D721Med (cell line): ENCODE measurements around the gene CYYR1.

Experiments used
- DNase-seq: peaks from one replicate; pipeline ENCODE4 v3.0.0; 2011; ENCODE audit warnings: low spot score; ENCODE audit not compliant: insufficient read length
- FAIRE-seq: peaks from 2 replicates; lab custom pipeline; 2011; peaks lifted over from hg19 to GRCh38; lab: Jason Lieb, UNC
- CTCF ChIP-seq: IDR thresholded peaks from 2 replicates; pipeline ENCODE4 v1.5.1; 2012; ENCODE audit warnings: mild to moderate bottlenecking, control low read depth; ENCODE audit not compliant: insufficient read depth; ENCODE audit errors: missing control alignments

Gene CYYR1

GRCh38 chr21:26593800-26594199 lies 20.7 kb upstream of the CYYR1 start:
- DNase-seq: no peak
- FAIRE-seq: no peak
- TF ChIP-seq CTCF: no peak

GRCh38 chr21:26591543-26591942 lies 18.5 kb upstream of the CYYR1 start:
- FAIRE-seq: no peak
- DNase-seq: no peak
- no peak for TF ChIP-seq CTCF

- TF ChIP-seq CTCF: no peak
- no peak for FAIRE-seq
- DNase-seq: no peak
These were observed 15.4 kb upstream of the CYYR1 start for GRCh38 chr21:26588446-26588845.

- no peak for DNase-seq
- no peak for FAIRE-seq
These were observed 14.7 kb upstream of the CYYR1 start for GRCh38 chr21:26587736-26588201.

GRCh38 chr21:26583769-26584168 lies 10.7 kb upstream of the CYYR1 start:
- DNase-seq: no peak
- FAIRE-seq: no peak
- no peak for TF ChIP-seq CTCF

More at GRCh38 chr21:26587736-26588201, 14.7 kb upstream of the CYYR1 start:
- no peak for TF ChIP-seq CTCF

- FAIRE-seq (no peak), DNase-seq (no peak)
- no peak for TF ChIP-seq CTCF
These were observed 8.7 kb upstream of the CYYR1 start for GRCh38 chr21:26581818-26582217.

GRCh38 chr21:26572076-26572701 lies 897 bp downstream of the CYYR1 start:
- no peak for TF ChIP-seq CTCF
- no peak for FAIRE-seq
- DNase-seq: no peak
